Measurements from ENCODE around the gene CACNA1I. TPM values are rescaled to one million over a fixed set of nuclear protein-coding genes. Genes with fewer than 3 reads are reported as not detected.

CACNA1I gene
- total and polyA plus RNA-seq, 2 of the 8 experiments (the other 6 are each of a cell fraction or from before 2014, with no cell fraction given): 0.77 to 1.2 TPM

- H2BK120ac ChIP-seq (replicated peaks; ENCODE audit: low read depth, low read length): no peak overlapping the region
- peaks cover 0 to 2% (median 0%) of the 10 kb centered on the region in 4 experiments; a peak in 1 of 7 replicates for H3K27me3 ChIP-seq (replicated peaks in 1 of 4; ENCODE audit: control insufficient read depth in 3 of 4, extremely low read depth in 1 of 4, insufficient read depth in 3 of 4, low read length in 3 of 4)
- H3K4me1 ChIP-seq (replicated peaks in 1 of 4; ENCODE audit: control insufficient read depth in 3 of 4, insufficient read depth in 4 of 4, low read length in 3 of 4): peaks cover 0 to 6% (median 2%) of the 10 kb centered on the region in 4 experiments; a peak in 2 of 7 replicates
- FAIRE-seq (no peak), DNase-seq (ENCODE audit: low read depth in 1 of 2, low spot score in 2 of 2) (no peak)
- no peak overlapping the region for H3K4me2 ChIP-seq (ENCODE audit: insufficient read depth in 1 of 2, low read depth in 2 of 2, low read length in 2 of 2)
- no peak overlapping the region for H3K4ac ChIP-seq (replicated peaks; ENCODE audit: insufficient read length, low read depth, low read length)
- H2BK5ac ChIP-seq (ENCODE audit: low read depth, low read length): no peak overlapping the region
- no peaks in the 10 kb centered on the region for H3K23me2 ChIP-seq (ENCODE audit: low read depth, low read length)
- H3K14ac ChIP-seq (ENCODE audit: insufficient read length): no peak overlapping the region
- H4K8ac ChIP-seq (ENCODE audit: extremely low read depth, insufficient read depth, low read length): no peak overlapping the region
- no peaks in the 10 kb centered on the region for H3K36me3 ChIP-seq (ENCODE audit: control insufficient read depth in 2 of 4, insufficient read depth in 4 of 4, low read length in 3 of 4)
- no peak overlapping the region for H2AFZ ChIP-seq (ENCODE audit: low read length)
- H4K5ac ChIP-seq (ENCODE audit: insufficient read length, low read depth, low read length): no peak overlapping the region
- ChIA-PET CTCF (ENCODE audit: partially characterized antibody) (interaction anchor here (0.8 to 9.0 kb wide), 3 partner anchors 17 to 47 kb away, joined by 3 to 47 read pairs (median 4); no protein-coding TSS in a partner anchor), POLR2A (ENCODE audit: partially characterized antibody) (interaction anchor here (0.6 to 1.7 kb wide), 2 partner anchors 67 to 267 kb away, joined by 3 read pairs; no protein-coding TSS in a partner anchor)
- H4K20me1 ChIP-seq (replicated peaks in 1 of 2; ENCODE audit: control insufficient read depth in 1 of 2, insufficient read depth in 2 of 2, low read length in 2 of 2): no peaks in the 10 kb centered on the region
- H3K4me3 ChIP-seq (ENCODE audit: extremely low read depth in 1 of 4, insufficient read depth in 2 of 4, low read depth in 3 of 4, low read length in 4 of 4): no peak overlapping the region
- H3K79me1 ChIP-seq (ENCODE audit: low read depth, low read length): no peaks in the 10 kb centered on the region
- H3K56ac ChIP-seq (replicated peaks; ENCODE audit: insufficient read length, low read depth, low read length): no peak overlapping the region
- no peak overlapping the region for H3K18ac ChIP-seq (ENCODE audit: extremely low read depth, low read length)
- H2BK15ac ChIP-seq (ENCODE audit: low read length): no peak overlapping the region
- no peak overlapping the region for H4K91ac ChIP-seq (replicated peaks; ENCODE audit: insufficient read length, low read length)
- no peak overlapping the region for H2BK20ac ChIP-seq (ENCODE audit: low read length)
- H2AK5ac ChIP-seq (ENCODE audit: low read depth, low read length): no peak overlapping the region
- 95% methylated on average over 21 of the region's 21 CpGs; no CpG with 5 or more reads in 1 of the 2 experiments for WGBS, 2 experiments (ENCODE audit: extremely low coverage in 1 of 2, insufficient coverage in 1 of 2, insufficient read length in 1 of 2, insufficient replicate concordance in 2 of 2, low coverage in 1 of 2, low lambda C conversion rate in 2 of 2, missing lambda C conversion rate in 1 of 2)
- H2BK12ac ChIP-seq (ENCODE audit: low read depth, low read length): no peak overlapping the region
- no peak overlapping the region for H3K9ac ChIP-seq (replicated peaks in 1 of 4; ENCODE audit: extremely low read depth in 1 of 4, low read depth in 3 of 4, low read length in 3 of 4)
- H3K23ac ChIP-seq (ENCODE audit: insufficient read length): no peak overlapping the region
- H3K27ac ChIP-seq (ENCODE audit: low read depth, low read length): no peak overlapping the region
- H3K9me3 ChIP-seq (ENCODE audit: insufficient read depth in 2 of 2, low read depth in 1 of 2, low read length in 1 of 2): no peaks in the 10 kb centered on the region
- no peaks in the 10 kb centered on the region for H3K79me2 ChIP-seq (ENCODE audit: control insufficient read depth in 1 of 2, insufficient read depth in 2 of 2, low read length in 2 of 2)
- no peak for TF ChIP-seq BRCA1 (IDR thresholded peaks at IDR 0.05; ENCODE audit: low read depth, low read length)
- no peak for TF ChIP-seq KDM4A (IDR thresholded peaks at IDR 0.05; ENCODE audit: low read depth, low read length, severe bottlenecking)
- TF ChIP-seq EP300 (IDR thresholded peaks at IDR 0.05; ENCODE audit: borderline replicate concordance in 1 of 2, low read depth in 2 of 2, low read length in 2 of 2): no peak
- no peak for TF ChIP-seq ATF3 (IDR thresholded peaks at IDR 0.05; ENCODE audit: insufficient read depth, low read depth, low read length)
- no peak for TF ChIP-seq YY1 (IDR thresholded peaks at IDR 0.05; ENCODE audit: low read depth, low read length)
- no peak for TF ChIP-seq NRF1 (IDR thresholded peaks at IDR 0.05; ENCODE audit: low read depth, low read length)
- no peak for TF ChIP-seq SIN3A (conservative IDR thresholded peaks at IDR 0.05 in 1 of 2, IDR thresholded peaks at IDR 0.05 in 1 of 2; ENCODE audit: low read depth in 1 of 2, low read length in 2 of 2)
- no peak for TF ChIP-seq CREB1 (IDR thresholded peaks at IDR 0.05)
- TF ChIP-seq RFX5 (IDR thresholded peaks at IDR 0.05; ENCODE audit: borderline replicate concordance, low read depth, low read length): no peak
- TF ChIP-seq CTCF (IDR thresholded peaks at IDR 0.05; ENCODE audit: control extremely low read depth in 1 of 3, insufficient read depth in 1 of 3, low read depth in 1 of 3, low read length in 3 of 3): no peak
- no peak for TF ChIP-seq POLR2AphosphoS5 (IDR thresholded peaks at IDR 0.05; ENCODE audit: low read depth, low read length)
These were observed 6.8 kb downstream of the CACNA1I start for GRCh38 chr22:39577366-39577765.
